Uterus (tissue), 4 donors: ENCODE results near the gene ATL3. TPM values are rescaled to one million over a fixed set of nuclear protein-coding genes. Genes with fewer than 3 reads are reported as not detected.
A peak's percentile ranks its signal among the peaks of the same experiment; 100 is the strongest.

Source experiments
- DNase-seq, 2 donors: peaks; one replicate each; pipeline ENCODE4 v3.0.0-alpha.2; 2019 to 2020
- H3K27ac ChIP-seq, 2 donors: fragments of 200-600 bp; sonication (generic); 1 replicate in 1 of 2; 2 replicates in 1 of 2; pipeline ENCODE4 v1.5.1; 2016 to 2018
- H3K27me3 ChIP-seq, 2 donors: fragments of 200-600 bp; sonication (generic); one replicate each; pipeline ENCODE4 v1.5.1; 2018 to 2019; ENCODE audit warnings: control low read depth in 1 of 2
- H3K36me3 ChIP-seq, 2 donors: fragments of 200-600 bp; sonication (generic); one replicate each; pipeline ENCODE4 v1.5.1; 2019; ENCODE audit warnings: control low read depth in 1 of 2
- H3K4me1 ChIP-seq, 2 donors: fragments of 200-600 bp; sonication (generic); one replicate each; pipeline ENCODE4 v1.5.1; 2018 to 2019; ENCODE audit warnings: control low read depth in 1 of 2
- H3K4me3 ChIP-seq, 2 donors: fragments of 200-600 bp; sonication (generic); 1 replicate in 1 of 2; 2 replicates in 1 of 2; pipeline ENCODE4 v1.5.1; 2018 to 2019; ENCODE audit warnings: mild to moderate bottlenecking in 1 of 2
- H3K9me3 ChIP-seq, 2 donors: fragments of 200-600 bp; sonication (generic); one replicate each; pipeline ENCODE4 v1.5.1; 2019; ENCODE audit warnings: control low read depth in 1 of 2
- POLR2A ChIP-seq, 2 donors: fragments of 450-650 bp; IDR thresholded peaks; one replicate each; pipeline ENCODE4 v1.6.1; 2016; ENCODE audit warnings: antibody characterized with exemption in 2 of 2, mild to moderate bottlenecking in 1 of 2, moderate library complexity in 1 of 2
- intact Hi-C: fragments of 100-400 bp; cut with DNase I; formaldehyde crosslinking; loops from one replicate; pipeline ENCODE4 v1.15.1; 2023; ENCODE audit warnings: low total_unique reads
- total RNA-seq, 4 donors: library from RNA; depleted of rRNA in 3 of 4; stranded (reverse); fragments of >200 nt in 3 of 4; gene quantifications; one replicate each; pipeline versions ENCODE4 v1.1.0 to v1.2.4, GENCODE V29; 2014 to 2023
- TF ChIP-seq, protein P1 (sequence below), 4 experiments: fragments of 200-600 bp in 2 of 4; fragments of 450-650 bp in 2 of 4; sonication (generic) in 2 of 4; IDR thresholded peaks; one replicate each; pipeline ENCODE4 v1.5.1; 2016 to 2019; ENCODE audit warnings: antibody characterized with exemption in 4 of 4, mild to moderate bottlenecking in 2 of 4, moderate library complexity in 1 of 4
- donor health status: DM: yes; HTN: yes; CAD: no.

The ATL3 gene, protein sequence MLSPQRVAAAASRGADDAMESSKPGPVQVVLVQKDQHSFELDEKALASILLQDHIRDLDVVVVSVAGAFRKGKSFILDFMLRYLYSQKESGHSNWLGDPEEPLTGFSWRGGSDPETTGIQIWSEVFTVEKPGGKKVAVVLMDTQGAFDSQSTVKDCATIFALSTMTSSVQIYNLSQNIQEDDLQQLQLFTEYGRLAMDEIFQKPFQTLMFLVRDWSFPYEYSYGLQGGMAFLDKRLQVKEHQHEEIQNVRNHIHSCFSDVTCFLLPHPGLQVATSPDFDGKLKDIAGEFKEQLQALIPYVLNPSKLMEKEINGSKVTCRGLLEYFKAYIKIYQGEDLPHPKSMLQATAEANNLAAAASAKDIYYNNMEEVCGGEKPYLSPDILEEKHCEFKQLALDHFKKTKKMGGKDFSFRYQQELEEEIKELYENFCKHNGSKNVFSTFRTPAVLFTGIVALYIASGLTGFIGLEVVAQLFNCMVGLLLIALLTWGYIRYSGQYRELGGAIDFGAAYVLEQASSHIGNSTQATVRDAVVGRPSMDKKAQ
- 100 to 1,000 TPM in 1 of 4 donors, 10 to 100 TPM in 3; 49.4 to 158 (median 87.6) TPM for total RNA-seq

GRCh38 chr11:63671322-63672155 is at the start of gene ATL3:
Gene ATL3 (minus strand): TSS chr11:63671376. CDS start chr11:63671335, 41 bp downstream.
- intact Hi-C loops: no loop called here
- peak; percentile 98 for DNase-seq
- H3K27me3 ChIP-seq: no peaks in the 10 kb centered on the region
- H3K4me1 ChIP-seq: peaks cover 0 to 20% of the 10 kb centered on the region in 2 donors
- no peaks in the 10 kb centered on the region for H3K36me3 ChIP-seq
- no peaks in the 10 kb centered on the region for H3K9me3 ChIP-seq
- peak within 1 kb of the TSS; percentile 97 to 99 for H3K27ac ChIP-seq
- peak within 1 kb of the TSS; percentile 58 to 80 for H3K4me3 ChIP-seq
- peak; percentile 60 to 77 for TF ChIP-seq POLR2A (IDR thresholded peaks at IDR 0.05)
- TF ChIP-seq, protein P1, sequence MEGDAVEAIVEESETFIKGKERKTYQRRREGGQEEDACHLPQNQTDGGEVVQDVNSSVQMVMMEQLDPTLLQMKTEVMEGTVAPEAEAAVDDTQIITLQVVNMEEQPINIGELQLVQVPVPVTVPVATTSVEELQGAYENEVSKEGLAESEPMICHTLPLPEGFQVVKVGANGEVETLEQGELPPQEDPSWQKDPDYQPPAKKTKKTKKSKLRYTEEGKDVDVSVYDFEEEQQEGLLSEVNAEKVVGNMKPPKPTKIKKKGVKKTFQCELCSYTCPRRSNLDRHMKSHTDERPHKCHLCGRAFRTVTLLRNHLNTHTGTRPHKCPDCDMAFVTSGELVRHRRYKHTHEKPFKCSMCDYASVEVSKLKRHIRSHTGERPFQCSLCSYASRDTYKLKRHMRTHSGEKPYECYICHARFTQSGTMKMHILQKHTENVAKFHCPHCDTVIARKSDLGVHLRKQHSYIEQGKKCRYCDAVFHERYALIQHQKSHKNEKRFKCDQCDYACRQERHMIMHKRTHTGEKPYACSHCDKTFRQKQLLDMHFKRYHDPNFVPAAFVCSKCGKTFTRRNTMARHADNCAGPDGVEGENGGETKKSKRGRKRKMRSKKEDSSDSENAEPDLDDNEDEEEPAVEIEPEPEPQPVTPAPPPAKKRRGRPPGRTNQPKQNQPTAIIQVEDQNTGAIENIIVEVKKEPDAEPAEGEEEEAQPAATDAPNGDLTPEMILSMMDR (IDR thresholded peaks at IDR 0.05): peak in 3 of 4 experiments; percentile 3 to 34 (median 16)

GRCh38 chr11:63720611-63721010 is 49.4 kb upstream of the ATL3 start:
- TF ChIP-seq, protein P1 (IDR thresholded peaks at IDR 0.05): no peak
- no peak for TF ChIP-seq POLR2A (IDR thresholded peaks at IDR 0.05)
- Histone ChIP-seq H3K27me3 (no peaks in the 10 kb centered on the region), H3K4me1 (no peaks in the 10 kb centered on the region), H3K27ac (no peak overlapping the region), H3K4me3 (no peak overlapping the region), H3K36me3 (no peaks in the 10 kb centered on the region), H3K9me3 (no peaks in the 10 kb centered on the region)
- intact Hi-C loops: no loop called here
- no peak for DNase-seq

DNA sequence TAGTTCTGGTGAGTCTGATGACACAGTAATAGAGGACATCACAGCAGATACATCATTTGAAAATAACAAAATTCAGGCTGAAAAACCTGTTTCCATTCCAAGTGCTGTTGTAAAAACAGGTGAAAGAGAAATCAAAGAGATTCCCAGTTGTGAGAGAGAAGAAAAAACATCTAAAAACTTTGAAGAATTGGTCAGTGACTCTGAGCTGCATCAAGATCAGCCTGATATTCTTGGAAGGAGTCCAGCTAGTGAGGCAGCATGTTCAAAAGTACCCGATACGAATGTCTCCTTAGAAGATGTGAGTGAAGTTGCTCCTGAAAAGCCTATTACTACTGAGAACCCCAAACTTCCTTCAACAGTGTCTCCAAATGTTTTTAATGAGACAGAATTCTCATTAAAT is 48.8 kb upstream of the ATL3 start:
- H3K27ac ChIP-seq: no peak overlapping the region
- H3K4me1 ChIP-seq: no peaks in the 10 kb centered on the region
- no peak for DNase-seq
- intact Hi-C loops: no loop called here
- H3K36me3 ChIP-seq: no peaks in the 10 kb centered on the region
- no peak overlapping the region for H3K4me3 ChIP-seq
- no peak for TF ChIP-seq POLR2A (IDR thresholded peaks at IDR 0.05)
- TF ChIP-seq, protein P1 (IDR thresholded peaks at IDR 0.05): no peak
- H3K9me3 ChIP-seq: no peaks in the 10 kb centered on the region
- no peaks in the 10 kb centered on the region for H3K27me3 ChIP-seq

- intact Hi-C loops: no loop called here
- no peaks in the 10 kb centered on the region for H3K9me3 ChIP-seq
- H3K27me3 ChIP-seq: no peaks in the 10 kb centered on the region
- no peaks in the 10 kb centered on the region for H3K36me3 ChIP-seq
- no peak for TF ChIP-seq POLR2A (IDR thresholded peaks at IDR 0.05)
- TF ChIP-seq, protein P1 (IDR thresholded peaks at IDR 0.05): no peak
- H3K4me1 ChIP-seq: no peaks in the 10 kb centered on the region
- no peak for DNase-seq
- no peak overlapping the region for H3K4me3 ChIP-seq
- no peak overlapping the region for H3K27ac ChIP-seq
Observed at GRCh38 chr11:63719001-63719400, 47.8 kb upstream of the ATL3 start.
